CD1c-positive myeloid dendritic cell (primary cell): ENCODE measurements around the gene HSD11B2.

Experiments used
- DNase-seq: peaks from one replicate; pipeline ENCODE4 v3.0.0-alpha.2; 2016; ENCODE audit errors: extremely low spot score

The HSD11B2 gene

GRCh38 chr16:67430977-67431774, at the start of gene HSD11B2:
Gene HSD11B2, plus strand, starts transcription at chr16:67431121. Its CDS starts 128 bp downstream, at chr16:67431249.
- DNase-seq: peak; percentile 66

- no peak for DNase-seq
These were observed 47.6 kb upstream of the HSD11B2 start for GRCh38 chr16:67383284-67383683.

- no peak for DNase-seq
These were observed 46.0 kb upstream of the HSD11B2 start for GRCh38 chr16:67384778-67385510.

DNA sequence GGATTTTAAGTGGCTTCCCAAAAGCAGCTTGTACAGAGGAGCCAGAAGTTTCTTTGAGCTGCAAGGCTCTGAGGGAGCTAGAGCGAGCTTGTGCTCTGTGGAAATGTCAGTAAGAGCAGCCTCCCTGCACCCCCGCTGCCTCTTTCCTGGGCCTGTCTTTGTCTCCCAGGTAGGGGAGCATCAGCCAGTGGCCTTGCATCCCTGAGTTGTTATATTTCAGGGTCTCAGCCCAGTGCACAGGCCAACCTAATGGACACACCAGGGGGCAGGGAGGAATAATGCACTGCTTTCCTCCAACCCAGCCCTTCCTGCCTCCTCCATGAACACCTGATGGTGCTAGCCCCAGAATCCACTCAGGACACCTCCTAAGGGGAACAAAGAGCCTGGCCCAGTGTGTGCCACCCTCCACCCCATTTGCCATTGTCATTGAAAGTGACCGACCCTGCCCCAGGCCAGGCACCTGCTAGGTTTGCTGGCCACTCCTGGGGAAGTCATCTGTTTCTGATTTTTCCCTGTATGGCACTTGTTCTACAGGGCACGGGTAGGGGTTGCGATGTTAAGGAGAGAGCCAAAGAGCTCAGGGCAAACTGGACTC, 44.0 kb upstream of the HSD11B2 start:
- DNase-seq: no peak

DNA sequence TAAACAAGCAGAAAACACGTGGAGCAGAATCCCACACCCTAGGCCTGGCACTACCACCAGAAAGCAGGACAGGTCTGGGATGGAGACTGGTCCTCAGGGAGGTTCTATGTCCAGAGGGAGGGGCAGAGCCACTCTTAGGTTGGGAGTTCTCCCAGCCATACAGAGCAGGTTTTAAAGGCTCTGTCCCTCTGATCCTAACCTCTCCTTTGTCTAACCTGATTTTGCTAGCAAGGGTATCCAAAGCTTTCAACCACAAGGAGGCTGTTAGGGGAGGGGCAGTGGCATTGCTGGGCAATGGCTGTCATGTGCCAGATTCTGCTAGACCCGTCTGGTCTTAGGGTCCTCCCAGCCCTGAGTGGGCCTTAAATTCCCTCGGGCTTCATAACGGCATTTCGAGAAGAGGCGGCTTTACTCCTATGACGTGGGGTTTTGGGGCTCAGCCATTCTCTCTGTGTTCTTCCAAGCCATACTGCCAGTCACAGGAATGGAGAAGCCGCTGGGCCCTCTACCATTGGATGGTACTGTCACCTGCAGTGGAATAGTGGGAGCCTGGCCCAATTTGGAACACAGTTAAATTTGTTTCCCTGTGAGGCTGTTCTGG, 43.3 kb upstream of the HSD11B2 start:
- DNase-seq: no peak

DNA sequence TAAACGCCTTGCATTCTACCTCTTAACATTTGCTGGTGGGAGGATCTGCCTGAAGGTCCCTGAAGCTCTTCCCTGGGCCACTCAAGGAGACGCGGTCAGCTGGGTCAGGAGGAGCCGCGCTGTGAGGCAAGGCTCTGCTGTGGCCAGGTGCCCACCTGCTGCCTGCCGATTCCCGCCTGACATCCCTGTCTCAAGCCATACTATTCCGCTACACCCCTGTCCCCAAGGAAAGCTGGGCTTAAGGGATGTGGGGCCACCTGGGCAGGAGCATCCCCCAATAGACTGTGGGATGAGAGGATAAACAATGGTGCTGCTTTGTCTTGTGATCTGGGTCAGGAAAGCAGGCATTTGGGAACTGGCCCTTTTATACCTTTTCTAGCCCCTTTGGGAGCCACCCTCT, 42.7 kb upstream of the HSD11B2 start:
- DNase-seq: no peak

GRCh38 chr16:67388591-67388990, 42.3 kb upstream of the HSD11B2 start:
- no peak for DNase-seq

DNA sequence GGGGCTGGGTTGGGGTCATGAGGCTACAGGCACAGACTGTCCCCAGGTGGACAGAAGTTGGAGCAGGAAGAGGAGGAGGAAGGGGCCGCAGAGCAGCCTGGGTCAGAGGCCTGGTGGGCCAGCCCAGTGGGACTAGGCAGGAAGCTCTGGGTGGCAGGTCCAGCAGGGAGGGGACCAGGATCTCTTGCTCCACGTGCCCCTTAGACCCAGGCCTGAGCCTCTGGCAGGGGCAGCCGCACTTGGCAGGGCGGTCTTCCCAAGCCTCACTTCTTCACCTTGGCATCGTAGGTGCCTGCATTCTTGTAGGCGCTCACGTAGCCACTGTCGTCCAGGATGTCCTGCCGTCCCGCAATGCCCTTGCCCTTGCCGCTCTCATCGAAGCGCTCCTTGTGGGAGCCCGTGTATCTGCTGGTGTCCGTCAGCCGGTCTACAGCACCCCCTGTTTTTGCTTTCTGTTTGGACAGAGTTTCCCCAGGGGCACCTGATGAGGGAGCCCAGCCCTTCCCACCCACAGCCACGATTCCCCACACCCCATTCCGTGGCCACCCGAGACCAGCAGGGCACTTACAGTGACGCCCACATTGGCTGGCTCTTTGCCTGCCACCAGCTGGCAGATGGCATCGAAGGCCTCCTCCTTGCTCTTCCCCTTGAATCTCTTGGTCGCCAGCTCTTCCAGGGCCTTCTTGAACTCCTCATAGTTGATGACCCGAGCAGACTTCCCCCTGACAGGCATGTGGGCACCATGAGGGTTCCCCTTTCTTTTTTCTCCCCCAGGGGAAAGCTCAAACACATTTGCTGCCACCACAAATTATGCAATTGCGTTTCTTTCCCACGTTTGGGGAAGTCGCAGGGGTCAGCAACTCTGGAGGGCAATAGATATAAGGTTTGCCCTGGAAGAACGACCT, 40.8 kb upstream of the HSD11B2 start:
- DNase-seq: peak; percentile 95

DNA sequence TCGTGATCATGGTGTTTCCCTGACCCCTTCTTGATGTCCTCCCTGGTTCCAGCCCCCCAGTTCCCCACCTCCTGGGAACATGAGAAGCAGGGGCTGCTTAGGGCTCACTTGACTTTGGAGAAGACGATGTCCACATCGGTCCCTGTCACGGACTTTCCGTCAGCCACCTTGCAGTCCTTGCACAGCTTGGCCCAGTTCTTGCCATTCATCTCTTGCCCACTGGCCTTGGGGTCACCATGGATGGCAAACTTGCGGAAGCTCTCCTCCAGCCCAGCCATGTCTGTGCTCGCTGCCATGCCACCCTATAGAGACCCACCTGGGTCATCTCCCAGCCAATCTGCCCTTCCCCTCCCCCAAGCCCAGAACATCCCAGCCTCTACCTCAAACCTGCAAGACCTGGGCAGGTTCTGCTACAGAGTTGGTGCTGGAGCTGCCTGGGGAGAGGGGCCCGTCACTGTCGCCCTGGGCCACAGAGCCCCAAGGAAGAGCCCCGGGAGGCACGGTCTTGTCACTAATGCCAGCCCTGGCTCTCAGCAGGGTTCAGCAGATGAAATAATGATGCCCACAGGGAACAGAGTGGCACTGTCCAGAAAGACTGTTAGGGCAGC, 40.0 kb upstream of the HSD11B2 start:
- DNase-seq: no peak

DNA sequence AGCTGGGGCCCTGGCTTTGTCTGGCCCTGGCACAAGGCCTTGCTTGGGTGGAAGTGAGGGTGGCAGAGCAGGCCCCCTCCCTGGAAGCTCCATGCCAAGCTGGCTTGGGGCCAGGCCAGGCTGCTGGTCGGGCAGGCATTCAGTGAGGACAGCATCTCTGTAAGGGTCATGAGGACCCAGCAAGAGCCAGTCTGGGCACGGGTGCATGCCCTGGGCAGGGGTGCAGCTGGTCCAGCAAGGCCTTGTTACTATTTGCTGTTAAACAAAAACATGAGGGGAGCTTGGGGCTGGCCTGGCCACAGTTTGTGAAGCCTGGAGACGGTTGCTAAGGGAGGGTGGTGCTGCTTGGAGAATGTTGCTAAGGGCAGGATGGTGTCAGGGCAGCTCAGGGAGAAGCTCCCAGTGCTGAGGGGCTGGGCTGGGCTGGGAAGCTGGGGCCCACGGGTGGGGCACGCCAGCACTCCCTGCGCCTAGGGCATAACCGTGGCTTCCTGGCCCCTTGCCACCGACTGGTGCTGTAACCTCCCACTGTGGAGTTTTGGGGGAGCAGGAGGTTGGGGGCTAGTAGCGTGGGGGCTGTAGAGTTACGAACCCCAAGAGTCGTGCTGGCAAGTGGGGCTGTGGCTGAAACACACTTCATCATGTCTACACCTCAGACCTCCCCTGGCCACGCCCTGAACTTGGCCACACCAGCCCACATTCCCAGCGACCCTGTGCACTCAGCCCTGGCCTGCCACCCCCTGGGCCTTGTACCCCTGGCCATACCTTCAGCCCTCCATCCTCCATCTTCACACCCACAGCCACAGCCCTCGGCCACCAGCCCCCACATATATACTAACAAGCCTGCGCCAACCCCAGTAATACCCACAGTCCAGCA, 39.3 kb upstream of the HSD11B2 start:
- DNase-seq: peak; percentile 16

DNA sequence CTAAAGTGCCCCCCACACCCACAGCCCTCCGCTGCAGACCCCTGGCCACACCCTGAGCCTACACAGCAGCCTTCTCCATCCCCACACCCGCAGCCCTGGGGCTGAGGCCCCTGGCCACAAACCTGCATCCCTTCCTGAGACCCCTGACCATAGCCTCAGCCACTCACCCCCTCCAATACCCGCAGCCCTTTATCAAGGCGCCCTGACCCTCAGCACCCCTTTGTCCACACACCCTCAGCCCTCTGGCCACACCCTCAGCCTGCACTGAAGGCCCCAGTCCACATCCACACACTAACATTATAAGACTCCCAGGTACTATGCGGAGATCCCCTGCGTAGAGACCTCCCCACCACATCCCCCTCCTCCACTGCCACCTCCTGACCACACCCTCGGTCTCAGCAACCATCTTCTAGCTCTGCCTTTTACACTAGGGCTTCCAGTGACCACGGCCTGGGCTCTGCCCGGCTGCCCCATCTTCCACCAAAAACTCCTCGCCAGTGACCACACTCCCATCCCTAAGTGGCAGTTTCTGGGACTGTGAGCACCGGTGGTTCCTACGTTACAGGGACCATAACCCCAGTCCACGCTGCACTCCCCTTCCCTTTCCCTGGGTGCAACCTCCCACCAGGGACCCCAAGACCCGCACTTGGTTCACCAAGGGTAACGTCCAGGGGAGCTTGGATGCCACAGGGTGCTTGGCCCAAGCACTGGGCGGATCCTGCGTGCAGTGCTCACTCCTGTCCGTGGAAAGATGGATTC, 38.4 kb upstream of the HSD11B2 start:
- DNase-seq: no peak

GRCh38 chr16:67393111-67393787, 37.7 kb upstream of the HSD11B2 start, which contains the start of gene TPPP3:
Gene TPPP3, minus strand, starts transcription at chr16:67393498. Its CDS starts 2,387 bp downstream, at chr16:67391111.
- DNase-seq: peak; percentile 79

GRCh38 chr16:67393788-67394154, 37.1 kb upstream of the HSD11B2 start:
- no peak for DNase-seq

DNA sequence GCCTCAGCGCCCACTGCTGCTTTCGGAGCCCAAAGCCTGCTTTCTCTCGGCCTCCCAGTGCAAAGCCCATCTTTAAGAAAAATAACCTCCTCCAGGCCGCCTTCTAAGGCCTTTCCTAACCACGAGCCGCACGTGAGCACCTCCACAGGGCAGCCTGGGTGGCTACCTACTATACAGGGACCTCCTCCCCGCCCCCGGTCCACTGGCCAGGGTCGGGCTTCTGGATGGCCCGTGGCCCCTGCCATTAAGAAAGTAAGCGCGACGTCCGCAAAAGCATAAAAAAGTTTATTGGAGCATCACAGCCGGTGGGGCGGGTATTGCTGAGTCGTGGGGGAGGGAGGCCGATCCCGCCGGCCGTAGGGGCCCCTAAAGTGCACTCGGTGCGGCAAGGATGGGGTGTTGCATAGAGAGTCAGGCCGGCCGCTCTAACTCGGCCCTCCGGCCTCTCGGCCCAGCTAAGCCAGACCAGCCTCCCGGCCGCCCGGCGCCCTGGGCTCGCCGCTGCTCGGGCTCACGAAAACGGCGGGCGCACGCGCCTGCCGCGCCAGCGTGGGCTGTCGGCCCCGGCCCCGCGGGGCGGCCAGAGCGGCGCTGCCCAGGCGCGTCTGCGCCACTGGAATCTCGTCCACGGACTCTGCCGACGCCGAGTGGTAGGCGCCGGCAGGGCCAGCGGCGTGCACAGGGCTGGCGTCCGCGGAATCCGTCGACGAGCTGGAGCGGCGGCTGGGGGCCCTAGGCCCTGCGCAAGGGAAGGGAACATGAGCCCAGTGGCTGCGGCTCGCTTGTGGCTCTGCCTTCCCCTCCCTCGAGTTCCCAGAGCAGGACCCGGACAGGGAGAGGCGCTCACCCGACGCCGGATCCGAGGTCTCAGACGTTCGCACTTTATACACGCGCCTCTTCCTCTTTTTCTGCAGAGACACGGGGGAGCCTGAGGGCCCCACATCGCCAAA, 36.5 kb upstream of the HSD11B2 start:
- DNase-seq: peak; percentile 73

DNA sequence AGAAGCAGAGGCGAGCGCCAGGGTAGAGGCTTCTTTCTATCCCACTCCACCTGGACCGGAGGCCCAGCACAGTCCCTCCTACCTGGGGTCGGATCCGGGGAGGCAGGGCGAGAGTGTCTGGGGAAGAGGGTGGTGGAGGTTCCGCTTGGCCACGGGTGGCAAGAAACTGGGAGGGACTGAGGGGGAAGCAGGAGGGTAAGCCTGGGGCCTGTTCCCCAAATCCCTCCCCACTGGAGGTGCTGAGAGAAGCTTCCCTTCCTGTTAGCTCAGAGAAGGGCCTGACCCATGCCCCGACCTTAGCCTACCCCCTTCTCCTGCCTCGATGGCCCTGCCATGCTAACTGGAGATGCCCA, 35.8 kb upstream of the HSD11B2 start:
- peak; percentile 58 for DNase-seq

DNA sequence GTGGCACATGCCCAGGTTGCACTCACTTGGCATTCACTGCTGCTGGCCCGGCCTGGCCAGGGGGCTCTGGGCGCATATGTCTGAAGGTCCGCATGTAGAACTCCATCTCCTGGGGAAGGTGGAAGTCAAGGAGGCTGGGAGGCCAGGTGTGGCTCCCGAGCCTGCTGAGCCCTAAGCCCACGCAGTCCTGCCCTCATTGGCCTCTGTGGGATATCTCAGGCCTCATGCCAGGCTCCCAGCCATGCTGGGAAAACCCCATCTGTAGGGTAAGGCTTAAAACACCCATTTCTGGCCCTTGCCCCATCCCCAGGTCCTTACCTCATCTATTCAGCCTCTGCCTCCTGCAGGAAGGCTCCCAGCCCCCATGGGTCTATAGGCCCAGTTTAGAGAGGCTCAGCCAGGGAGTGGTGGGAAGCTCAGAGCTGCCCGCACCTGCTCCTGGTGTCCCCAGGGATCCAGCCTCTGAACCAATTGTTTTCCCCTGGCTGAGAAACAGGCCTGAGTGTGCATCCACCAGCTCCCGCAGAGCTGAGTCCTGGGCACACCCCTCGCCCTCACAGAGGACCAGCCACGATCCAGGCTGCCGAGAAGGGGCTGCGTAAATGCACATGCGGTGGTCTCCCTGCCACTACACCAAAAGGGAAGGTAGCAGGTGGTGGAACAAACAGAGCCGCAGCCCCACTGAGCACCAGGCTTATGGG, 35.3 kb upstream of the HSD11B2 start:
- DNase-seq: no peak
